DMS53 (cell line): ENCODE data around the gene HES5.

Source experiments
- DNase-seq: peaks from one replicate; lab custom pipeline; 2025; lab: John Stamatoyannopoulos, UW

Gene HES5

DNA sequence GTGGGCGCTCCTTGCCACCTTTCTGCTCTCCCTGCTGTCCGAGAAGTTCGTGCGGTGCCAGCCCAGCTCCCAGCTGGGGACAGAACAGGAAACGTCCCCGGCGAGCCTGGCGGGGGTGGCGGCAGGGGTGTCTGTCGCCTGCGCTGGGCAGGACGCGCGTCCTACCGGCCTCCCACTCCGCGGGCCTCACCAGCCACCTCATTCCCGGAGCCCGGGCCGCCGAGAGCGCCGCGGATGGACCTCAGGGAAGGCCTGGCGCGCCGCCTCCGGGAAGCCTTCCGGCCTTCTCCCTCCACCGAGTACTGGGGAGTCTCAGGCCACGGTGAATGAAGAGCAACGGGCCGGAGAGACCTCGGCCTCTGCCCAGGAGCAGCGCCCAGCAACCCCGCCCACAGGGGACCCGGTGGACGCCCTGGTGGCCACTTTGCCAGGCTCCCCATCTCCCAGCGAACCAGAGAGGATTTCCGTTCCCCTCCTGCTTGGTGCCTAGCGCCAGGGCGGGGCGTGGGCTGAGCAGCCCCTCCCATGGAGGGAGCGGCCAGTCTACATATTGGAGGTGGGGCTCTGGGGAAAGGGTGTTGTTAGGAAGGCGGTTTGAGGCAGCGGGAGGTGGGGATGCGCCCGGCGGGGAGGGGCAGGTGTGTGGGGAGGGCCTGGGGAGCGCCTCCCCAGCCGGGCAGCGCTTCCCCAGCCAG is 16.6 kb upstream of the HES5 start:
- DNase-seq, result peak; percentile 97

GRCh38 chr1:2545754-2546514 is 15.9 kb upstream of the HES5 start:
- DNase-seq, result peak; percentile 97

DNA sequence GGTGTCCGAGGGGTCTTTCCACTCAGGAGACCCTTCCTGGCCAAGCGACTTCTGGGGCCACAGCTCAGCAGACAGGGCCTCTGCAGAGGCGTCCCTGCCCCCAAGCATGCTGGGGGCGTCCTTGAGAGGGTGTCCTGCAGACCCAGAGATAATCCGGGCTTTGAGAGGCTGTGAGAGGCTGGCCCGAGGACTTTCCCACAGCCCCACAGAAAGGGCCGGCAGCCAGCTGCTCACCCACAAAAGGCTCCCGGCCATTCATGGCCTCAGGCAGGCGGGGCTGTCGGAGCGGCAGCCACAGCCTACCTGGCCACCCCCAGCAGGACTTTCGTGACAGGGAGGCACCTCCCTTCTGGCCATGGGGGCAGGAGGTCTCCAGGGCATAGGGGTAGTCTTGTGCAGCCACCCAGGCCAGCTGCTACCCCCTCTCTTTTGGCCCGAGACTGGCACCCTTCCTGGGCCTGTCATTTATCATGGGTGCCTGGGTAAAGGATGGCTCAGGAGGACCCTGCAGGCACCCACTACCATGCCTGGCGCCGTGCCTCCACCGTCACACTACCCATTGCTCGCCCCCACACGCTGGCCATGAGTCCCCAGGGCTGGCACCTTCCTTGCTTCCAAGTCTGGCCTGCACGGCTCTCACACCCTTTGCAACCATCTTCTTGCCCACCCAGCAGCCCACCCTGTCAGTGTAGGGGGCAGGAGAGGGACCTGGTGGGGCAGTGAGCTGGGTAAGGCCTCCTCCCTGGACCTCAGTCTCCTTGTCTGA is 15.0 kb upstream of the HES5 start:
- no peak for DNase-seq

DNA sequence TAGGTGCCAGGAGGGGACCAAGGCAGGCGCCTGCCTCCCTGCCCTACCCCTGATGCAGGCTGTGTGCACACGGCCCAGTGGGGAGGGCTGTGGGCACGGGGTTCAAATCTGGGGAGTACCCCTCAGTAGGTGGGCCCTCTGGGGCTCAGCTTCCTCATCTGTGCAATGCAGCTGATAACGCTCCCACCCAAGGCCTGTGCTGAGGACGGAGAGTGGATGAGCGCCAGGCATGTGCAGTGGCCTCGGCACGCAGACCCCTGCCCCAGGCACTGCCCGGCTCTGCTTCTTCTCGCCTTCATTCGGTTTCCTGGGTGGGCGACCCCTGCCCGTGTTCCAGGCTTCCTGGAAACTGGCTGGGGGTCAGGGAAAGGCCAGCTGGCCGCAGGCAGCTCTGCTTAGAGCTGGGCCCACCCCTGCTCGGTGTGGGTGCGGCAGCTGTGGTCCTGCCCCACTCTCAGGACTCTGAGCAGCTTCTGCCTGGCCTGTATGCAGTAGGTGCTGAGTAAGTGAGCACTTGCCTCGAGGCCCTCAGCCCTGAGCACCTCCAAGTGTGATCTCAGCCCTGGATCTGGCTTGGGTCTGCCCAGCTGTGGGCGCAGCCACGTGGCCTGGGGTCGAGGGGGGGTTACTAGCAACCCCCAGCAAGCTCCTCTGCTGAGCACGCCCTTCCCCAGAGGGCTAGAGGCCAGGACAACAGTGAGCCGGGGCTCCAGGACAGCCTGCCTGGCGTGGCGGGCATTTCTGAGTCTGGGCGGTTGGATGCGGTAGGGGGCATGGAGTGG is 14.2 kb upstream of the HES5 start:
- DNase-seq, result no peak

DNA sequence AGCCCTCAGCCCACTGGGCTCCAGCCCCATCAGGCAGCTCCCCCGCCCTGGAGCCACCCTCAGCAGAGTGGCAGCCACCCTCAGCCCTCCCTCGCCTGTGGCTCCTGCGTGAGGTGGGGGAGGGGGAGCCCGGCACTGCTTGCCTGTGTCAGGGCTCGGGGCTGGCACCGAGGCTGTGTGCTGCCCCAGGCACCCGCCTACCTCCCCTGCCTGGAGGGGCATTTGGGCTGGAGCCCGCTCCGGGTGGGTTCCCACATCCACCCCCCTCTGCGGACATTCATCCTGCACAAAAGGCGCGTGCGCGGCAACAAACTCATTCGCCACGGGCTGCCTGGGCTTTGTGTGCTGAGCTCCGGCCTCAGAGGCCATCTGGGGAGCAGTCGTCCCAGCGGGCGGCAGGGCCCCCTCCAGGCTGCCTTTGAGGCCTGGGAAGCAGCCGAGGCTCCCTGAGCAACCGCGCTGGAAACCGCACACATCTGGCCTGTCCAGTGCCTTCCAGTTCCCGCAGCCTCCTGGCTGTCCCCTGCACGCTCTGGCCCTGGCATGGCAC is 13.6 kb upstream of the HES5 start:
- DNase-seq, result peak; percentile 80

DNA sequence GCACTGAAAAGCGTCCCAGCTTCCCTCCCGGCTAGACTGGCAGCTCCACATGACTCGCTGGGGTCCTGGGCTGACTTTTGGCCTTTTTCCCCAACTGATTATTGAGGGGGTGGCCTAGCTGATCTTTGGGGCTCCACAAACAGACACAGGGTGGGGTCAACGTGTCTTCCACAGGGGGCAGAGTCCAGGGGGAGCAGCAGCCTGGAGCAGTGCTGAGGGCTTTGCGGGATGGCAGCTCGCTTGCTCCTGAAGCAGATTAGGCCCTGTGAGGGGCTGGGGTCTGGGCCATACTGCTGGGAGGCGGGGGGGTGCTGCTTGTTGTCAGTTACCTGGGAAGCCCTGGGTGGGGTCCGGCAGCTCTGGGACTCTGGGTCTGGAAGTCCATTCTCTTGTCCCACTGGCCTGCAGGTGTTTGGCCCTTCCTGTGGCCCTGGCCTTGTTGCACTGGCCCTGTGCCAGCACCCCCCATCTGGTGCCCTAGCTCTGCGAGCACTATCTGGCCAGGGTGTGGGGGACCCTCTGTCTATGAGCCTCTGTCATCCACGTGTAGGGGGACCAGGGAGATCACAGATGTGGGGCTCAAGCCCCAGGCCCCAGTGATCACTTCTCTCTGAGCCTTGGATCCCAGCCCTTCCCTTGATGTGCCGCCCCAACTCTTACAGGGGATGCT is 12.3 kb upstream of the HES5 start:
- DNase-seq, result no peak

DNA sequence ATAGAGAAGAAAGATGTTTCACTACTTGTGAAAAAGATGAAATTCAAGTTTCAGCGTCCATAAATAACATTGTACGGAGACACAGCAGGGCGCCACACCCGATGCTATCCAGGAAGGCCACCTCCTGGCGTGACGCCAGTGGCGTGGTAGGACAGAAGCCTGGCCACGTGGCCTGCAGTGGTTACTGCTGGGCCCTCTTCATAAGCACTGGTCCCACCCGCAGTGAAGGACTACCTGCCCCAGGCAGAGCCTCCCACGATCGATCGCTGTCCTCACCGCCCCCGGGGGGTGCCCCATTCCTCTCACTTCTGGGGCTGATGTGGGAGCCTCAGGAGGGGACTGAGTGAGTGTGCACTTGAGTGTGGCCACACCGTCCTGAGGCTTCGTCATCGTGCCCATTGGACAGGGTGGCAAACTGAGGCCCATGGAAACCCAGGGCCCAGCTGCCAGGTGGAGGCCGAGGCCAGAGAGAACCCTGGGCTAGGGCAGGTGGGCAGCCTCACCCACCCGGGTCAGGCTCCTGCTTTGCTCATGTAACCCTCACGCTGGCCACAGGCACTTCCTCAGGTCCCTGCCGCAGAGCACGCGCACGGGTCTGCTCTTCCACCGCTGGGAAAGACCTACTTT is 11.7 kb upstream of the HES5 start:
- DNase-seq, result peak; percentile 74

GRCh38 chr1:2540816-2541492 is 10.9 kb upstream of the HES5 start:
- no peak for DNase-seq

DNA sequence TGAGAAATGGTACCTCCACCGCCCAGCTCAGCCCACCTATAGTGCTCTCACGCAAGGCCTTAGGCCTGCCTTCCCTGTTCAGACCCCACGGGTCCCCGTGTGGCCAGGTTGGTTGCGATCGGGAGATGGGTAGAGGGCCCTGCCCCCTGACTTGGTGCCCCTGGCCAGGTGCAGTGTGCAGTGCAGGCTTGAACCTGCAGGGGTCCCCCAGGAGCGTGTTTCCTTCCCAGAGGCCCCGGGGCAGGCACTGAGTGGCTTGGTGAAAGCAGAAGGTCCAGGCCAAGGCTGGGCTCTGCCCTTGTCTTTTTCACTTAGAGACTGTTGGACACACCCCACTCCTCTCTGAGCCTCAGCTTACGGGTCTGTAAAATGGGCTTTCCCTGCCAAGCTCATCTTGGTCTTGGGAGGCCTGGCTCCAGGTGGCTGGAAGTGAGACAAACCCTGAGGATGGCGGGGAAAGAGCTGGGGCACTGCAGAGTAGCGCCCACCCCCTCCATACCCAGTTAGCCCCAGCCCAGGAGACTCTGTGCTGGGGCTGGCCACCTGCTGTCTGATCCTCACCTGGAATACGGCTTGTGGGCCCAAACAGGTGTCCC is 9.3 kb upstream of the HES5 start:
- peak; percentile 28 for DNase-seq

DNA sequence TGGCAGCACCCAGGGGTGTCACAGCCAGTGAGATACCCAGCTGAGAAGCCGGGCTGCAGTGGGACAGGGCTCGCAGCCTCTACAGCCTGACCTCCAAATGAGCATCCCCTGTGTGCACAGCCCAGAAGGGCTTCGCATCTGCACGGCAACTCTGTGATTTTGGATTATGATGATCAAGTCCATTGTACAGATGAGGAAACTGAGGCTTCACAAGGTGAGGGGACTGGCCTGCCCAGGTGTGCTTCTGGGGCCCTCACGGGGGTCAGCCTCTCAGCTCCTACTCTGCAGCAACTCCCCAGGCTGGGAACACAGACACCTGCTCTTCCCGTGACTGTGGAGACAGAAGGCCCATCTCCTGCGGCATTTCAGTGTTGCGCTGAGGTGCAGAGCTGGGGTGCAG is 8.8 kb upstream of the HES5 start:
- no peak for DNase-seq

- DNase-seq, result no peak
Measured at GRCh38 chr1:2538376-2538775, 8.3 kb upstream of the HES5 start.

DNA sequence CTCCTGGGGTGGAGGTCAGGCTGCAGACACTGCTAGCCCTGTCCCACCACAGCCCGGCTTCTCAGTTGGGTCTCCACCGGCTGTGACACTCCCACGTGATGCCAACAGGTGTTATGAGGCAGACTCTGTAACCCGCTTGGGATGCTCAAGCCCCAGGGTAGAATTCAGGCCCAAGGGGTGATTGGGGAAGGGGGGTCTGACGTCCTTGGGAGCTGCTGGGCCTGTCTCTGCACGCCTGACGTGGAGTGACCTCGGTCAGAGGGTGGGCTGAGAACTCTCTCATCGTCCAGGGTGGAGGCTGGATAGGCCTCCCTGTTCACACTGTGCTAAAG is 7.7 kb upstream of the HES5 start:
- DNase-seq, result no peak

- DNase-seq, result no peak
Measured at GRCh38 chr1:2535981-2536380, 5.9 kb upstream of the HES5 start.

GRCh38 chr1:2535455-2535854 is 5.4 kb upstream of the HES5 start:
- peak; percentile 50 for DNase-seq

DNA sequence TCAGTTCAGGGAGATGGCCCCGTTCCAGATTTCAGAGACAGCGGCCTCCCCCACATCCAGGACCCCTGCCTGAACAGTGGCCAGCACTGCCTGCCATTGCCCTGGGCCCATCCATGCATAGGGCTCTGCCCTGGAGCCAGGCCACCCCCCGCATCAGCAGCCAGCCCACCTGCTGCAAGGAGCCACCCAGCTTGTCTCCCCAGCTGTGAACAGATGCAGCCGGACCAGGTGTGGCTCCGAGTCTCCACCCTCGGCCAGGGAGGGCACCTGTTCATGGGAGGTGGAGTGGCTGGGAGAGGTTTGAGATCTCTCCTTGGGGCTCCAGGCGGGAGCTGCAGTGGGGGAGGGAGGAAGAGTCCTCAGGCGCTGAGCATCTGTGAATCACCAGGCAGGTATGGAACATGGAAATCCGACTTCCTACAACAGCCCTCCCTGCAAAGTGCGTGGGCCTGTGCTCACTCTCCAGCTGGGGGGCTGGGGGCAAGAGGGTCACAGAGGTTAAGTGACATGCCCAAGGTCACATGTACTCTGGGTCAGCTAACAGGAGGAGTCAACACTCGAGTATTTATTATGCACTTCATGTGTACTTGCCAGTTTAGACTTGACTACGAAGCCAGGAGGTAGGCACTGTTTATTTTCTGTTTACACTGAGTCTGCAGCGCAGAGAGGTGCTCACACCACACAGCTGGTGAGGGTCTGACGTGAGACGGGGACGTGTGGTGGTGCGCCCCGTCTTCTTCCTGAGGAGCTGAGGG is 4.8 kb upstream of the HES5 start:
- peak; percentile 95 for DNase-seq

DNA sequence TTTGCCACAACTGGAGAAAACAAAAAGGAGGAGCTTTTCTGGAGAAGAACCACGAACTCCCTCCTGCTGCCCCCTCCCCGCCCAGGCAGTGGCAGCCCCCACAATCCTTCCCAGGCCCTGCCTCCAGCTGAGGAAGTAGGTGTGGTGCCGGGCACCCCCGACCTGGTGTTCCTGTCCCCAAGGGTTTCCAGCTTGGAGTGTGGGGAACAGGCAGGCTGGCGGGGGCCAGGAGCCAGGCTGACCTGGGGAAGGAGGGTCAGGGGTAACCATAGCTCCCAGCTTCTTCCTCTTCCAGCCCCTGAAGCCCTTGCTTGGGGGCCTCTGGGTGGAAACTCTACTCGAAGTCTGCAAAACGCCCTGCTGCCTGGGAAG is 4.2 kb upstream of the HES5 start:
- no peak for DNase-seq

GRCh38 chr1:2533365-2533764 is 3.3 kb upstream of the HES5 start:
- no peak for DNase-seq

DNA sequence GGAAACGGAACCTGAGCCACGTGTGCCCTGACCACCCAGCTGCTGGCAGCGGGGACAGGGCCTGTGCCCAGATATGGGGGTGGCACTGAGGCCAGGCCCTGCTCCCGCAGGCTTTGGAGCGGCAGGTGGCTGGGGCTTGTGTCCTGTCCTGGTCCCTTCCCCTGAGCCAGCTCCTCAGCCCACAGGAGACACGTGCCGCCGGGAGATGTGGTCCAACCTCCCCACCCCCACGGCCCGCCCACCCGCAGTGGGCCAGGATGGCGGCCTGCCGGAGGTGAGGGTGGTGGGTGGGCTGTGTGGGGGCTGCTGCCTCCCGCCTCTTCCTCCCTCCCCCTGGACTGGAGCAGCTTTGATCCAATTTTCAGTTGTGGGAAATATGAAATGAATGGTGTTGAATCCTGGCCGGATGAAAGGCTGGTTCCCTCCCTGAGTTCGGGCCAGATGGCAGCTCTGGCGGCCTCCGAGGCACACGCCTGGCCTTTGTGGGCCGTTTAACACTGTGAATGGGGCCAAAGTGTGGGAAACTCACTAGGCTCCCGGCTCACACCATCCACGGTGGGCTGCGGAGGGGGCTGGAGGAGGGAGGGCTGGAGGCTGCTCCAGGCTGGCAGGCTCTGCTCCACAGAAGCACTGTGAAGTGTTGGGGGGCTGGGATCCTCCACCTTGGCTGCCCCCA is 2.6 kb upstream of the HES5 start:
- no peak for DNase-seq
